HG02870 (cell line): Measurements from ENCODE around the gene MRPL36.
"Not testable (repeated sequence)": the region's sequence is repeated elsewhere in the genome, so short reads cannot be mapped to it uniquely, and the experiment has no call there.

Source experiments
- ATAC-seq: cut with Tn5 transposase; IDR thresholded peaks from one replicate; pipeline ENCODE4 v1.9.1; 2021; ENCODE audit warnings: mild to moderate bottlenecking, moderate library complexity; ENCODE audit not compliant: unreplicated experiment

The MRPL36 gene

GRCh38 chr5:1832511-1833250 is 33.0 kb upstream of the MRPL36 start:
- no peak for ATAC-seq

GRCh38 chr5:1831677-1832313 is 32.2 kb upstream of the MRPL36 start:
- ATAC-seq = no peak

- no peak for ATAC-seq
These were observed 31.6 kb upstream of the MRPL36 start for GRCh38 chr5:1831257-1831656.

GRCh38 chr5:1830571-1831228 is 31.1 kb upstream of the MRPL36 start:
- ATAC-seq = no peak

GRCh38 chr5:1827886-1828397 is 28.3 kb upstream of the MRPL36 start:
- no peak for ATAC-seq

- ATAC-seq = no peak
These were observed 27.6 kb upstream of the MRPL36 start for GRCh38 chr5:1827025-1827885.

GRCh38 chr5:1826235-1826980 is 26.8 kb upstream of the MRPL36 start:
- ATAC-seq = no peak

- ATAC-seq = no peak
These were observed 25.5 kb upstream of the MRPL36 start for GRCh38 chr5:1824903-1825841.

GRCh38 chr5:1824109-1824821 is 24.6 kb upstream of the MRPL36 start:
- ATAC-seq = no peak

- ATAC-seq = no peak
These were observed 23.9 kb upstream of the MRPL36 start for GRCh38 chr5:1823381-1824034.

- no peak for ATAC-seq
These were observed 22.2 kb upstream of the MRPL36 start for GRCh38 chr5:1821862-1822261.

GRCh38 chr5:1820926-1821325 is 21.3 kb upstream of the MRPL36 start:
- ATAC-seq = no peak

GRCh38 chr5:1820381-1820780 is 20.7 kb upstream of the MRPL36 start:
- ATAC-seq = no peak

GRCh38 chr5:1819458-1819857 is 19.8 kb upstream of the MRPL36 start:
- no peak for ATAC-seq

GRCh38 chr5:1818784-1819183 is 19.1 kb upstream of the MRPL36 start:
- ATAC-seq = no peak

GRCh38 chr5:1817261-1818043 is 17.8 kb upstream of the MRPL36 start:
- no peak for ATAC-seq

GRCh38 chr5:1816495-1817089 is 17.0 kb upstream of the MRPL36 start:
- ATAC-seq = not testable (repeated sequence)
